Measurements from ENCODE around the gene SLC29A1.

DNA sequence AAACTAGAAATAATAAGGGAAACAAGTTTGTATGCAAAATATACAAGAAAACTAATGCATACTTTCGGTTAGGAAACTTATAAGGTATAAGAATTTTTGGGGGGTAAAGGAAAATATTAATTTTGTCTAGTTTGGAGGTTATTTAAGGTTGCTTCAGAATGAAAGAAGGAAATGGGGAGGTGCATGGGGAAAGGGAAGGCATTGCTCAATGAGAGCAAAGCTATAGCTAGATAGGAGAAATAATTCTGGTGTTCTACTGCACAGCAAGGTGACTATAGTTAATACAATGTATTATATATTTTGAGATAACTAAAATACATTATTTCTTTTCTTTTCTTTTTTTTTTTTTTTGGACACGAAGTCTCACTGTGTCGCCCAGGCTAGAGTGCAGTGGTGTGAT is 12.1 kb upstream of the SLC29A1 start:
- TF ChIP-seq ZNF274 (IDR thresholded peaks at IDR 0.05; ENCODE audit: low read depth, low read length) (no peak), SUZ12 (IDR thresholded peaks at IDR 0.05; ENCODE audit: extremely low read depth, insufficient read depth, insufficient read length) (no peak)

Data from NT2/D1 (cell line).